Measurements from ENCODE around the gene CAMTA1.

- no peak for TF ChIP-seq CTCF (IDR thresholded peaks at IDR 0.05; ENCODE audit: poor library complexity, severe bottlenecking)
- peak; percentile 13 for TF ChIP-seq RAD21 (conservative IDR thresholded peaks at IDR 0.05)
- TF ChIP-seq SMC3 (conservative IDR thresholded peaks at IDR 0.05; ENCODE audit: poor library complexity): no peak
- TF ChIP-seq POLR2AphosphoS5 (IDR thresholded peaks at IDR 0.05): peak; percentile 60
- no peak for TF ChIP-seq EP300 (conservative IDR thresholded peaks at IDR 0.05; ENCODE audit: poor library complexity, severe bottlenecking)
- TF ChIP-seq REST (IDR thresholded peaks at IDR 0.05; ENCODE audit: borderline replicate concordance): peak; percentile 77
Measured at GRCh38 chr1:7299329-7299799, 514.1 kb downstream of the CAMTA1 start.

Measured in neural cell (in vitro differentiated cells).